ENCODE results near the gene XIRP2.

DNA sequence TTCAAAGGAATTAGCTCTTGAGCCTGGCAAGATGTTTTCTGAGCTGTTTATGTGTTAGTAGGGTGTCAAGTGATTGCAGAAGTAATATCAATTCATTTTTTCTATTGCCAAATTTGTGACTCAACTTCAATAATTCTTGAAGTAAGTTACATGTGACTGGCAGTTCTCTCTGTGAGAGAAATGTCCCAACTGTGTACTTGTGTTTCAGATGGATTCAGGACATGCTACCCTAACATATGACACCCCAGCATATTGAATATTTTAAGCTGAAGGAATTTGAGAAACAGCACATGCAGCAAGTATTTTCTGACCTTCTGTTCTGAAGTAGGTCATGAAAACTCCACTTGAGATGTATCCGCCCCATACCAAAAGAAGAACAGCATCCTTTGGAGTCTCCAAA lies 263.6 kb downstream of the XIRP2 start:
- no peak for TF ChIP-seq EZH2 (IDR thresholded peaks at IDR 0.05)
- TF ChIP-seq, protein P1, sequence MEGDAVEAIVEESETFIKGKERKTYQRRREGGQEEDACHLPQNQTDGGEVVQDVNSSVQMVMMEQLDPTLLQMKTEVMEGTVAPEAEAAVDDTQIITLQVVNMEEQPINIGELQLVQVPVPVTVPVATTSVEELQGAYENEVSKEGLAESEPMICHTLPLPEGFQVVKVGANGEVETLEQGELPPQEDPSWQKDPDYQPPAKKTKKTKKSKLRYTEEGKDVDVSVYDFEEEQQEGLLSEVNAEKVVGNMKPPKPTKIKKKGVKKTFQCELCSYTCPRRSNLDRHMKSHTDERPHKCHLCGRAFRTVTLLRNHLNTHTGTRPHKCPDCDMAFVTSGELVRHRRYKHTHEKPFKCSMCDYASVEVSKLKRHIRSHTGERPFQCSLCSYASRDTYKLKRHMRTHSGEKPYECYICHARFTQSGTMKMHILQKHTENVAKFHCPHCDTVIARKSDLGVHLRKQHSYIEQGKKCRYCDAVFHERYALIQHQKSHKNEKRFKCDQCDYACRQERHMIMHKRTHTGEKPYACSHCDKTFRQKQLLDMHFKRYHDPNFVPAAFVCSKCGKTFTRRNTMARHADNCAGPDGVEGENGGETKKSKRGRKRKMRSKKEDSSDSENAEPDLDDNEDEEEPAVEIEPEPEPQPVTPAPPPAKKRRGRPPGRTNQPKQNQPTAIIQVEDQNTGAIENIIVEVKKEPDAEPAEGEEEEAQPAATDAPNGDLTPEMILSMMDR (IDR thresholded peaks at IDR 0.05), result no peak
- TF ChIP-seq EZH2phosphoT487 (IDR thresholded peaks at IDR 0.05), result no peak

Data from neural progenitor cell (in vitro differentiated cells).